ENCODE measurements around the gene JPH2. TPM values are rescaled to one million over a fixed set of nuclear protein-coding genes. Genes with fewer than 3 reads are reported as not detected.

JPH2 gene
- total and polyA plus RNA-seq, 10 of the 15 experiments (the other 5 are each of a cell fraction or from before 2014, with no cell fraction given), result 0.16 TPM; not detected in 9

GRCh38 chr20:44065401-44066340 is 121.3 kb downstream of the JPH2 start (continued):
- TF ChIP-seq CEBPZ (IDR thresholded peaks at IDR 0.05; ENCODE audit: low read depth, low read length) (no peak), ELK1 (IDR thresholded peaks at IDR 0.05; ENCODE audit: low read depth, low read length) (no peak), E2F8 (IDR thresholded peaks at IDR 0.05; ENCODE audit: low read depth, partially characterized antibody) (no peak), RELB (IDR thresholded peaks at IDR 0.05; ENCODE audit: low read depth) (no peak), MTA2 (IDR thresholded peaks at IDR 0.05; ENCODE audit: low read depth) (no peak)

All from GM12878 (cell line).